SK-N-MC (cell line): ENCODE data around the gene SOS1.
"Not testable (repeated sequence)": the region's sequence is repeated elsewhere in the genome, so short reads cannot be mapped to it uniquely, and the experiment has no call there.

Experiments
- DNase-seq: peaks from one replicate; pipeline ENCODE4 v3.0.0-alpha.2; 2011; ENCODE audit warnings: low read depth, low spot score
- H3K27ac ChIP-seq: fragments of 200-600 bp; sonication (generic); 2 replicates; pipeline ENCODE4 v1.5.1; 2016; ENCODE audit warnings: mixed run types
- H3K36me3 ChIP-seq: fragments of 200-600 bp; sonication (generic); 2 replicates; pipeline ENCODE4 v1.6.1; 2017; ENCODE audit warnings: antibody characterized with exemption, low read length, mixed read lengths; ENCODE audit not compliant: insufficient read depth
- H3K4me3 ChIP-seq: fragments of 200-600 bp; sonication (generic); 2 replicates; pipeline ENCODE4 v1.5.1; 2016
- H3K9ac ChIP-seq: fragments of 200-600 bp; sonication (generic); 2 replicates; pipeline ENCODE4 v1.8.0; 2017; ENCODE audit warnings: mixed run types, mixed read lengths; ENCODE audit not compliant: insufficient read length
- H3K9me3 ChIP-seq: fragments of 200-600 bp; sonication (generic); 2 replicates; pipeline ENCODE4 v1.6.1; 2017; ENCODE audit warnings: low read depth, mild to moderate bottlenecking, antibody characterized with exemption, low read length, moderate library complexity, mixed read lengths
- EZH2 ChIP-seq: fragments of 200-600 bp; sonication (generic); IDR thresholded peaks from one replicate; pipeline ENCODE4 v1.6.1; 2017; ENCODE audit warnings: antibody characterized with exemption
- FOXP2 ChIP-seq: optimal IDR thresholded peaks from 2 replicates; pipeline ENCODE3; 2011; ENCODE audit warnings: mild to moderate bottlenecking, moderate library complexity; ENCODE audit not compliant: insufficient read depth; ENCODE audit errors: extremely low read length, control extremely low read depth
- POLR2AphosphoS5 ChIP-seq: IDR thresholded peaks from 2 replicates; pipeline ENCODE4 v1.6.1; 2012; ENCODE audit warnings: mild to moderate bottlenecking, low read depth, low read length, borderline replicate concordance

SOS1 gene

DNA sequence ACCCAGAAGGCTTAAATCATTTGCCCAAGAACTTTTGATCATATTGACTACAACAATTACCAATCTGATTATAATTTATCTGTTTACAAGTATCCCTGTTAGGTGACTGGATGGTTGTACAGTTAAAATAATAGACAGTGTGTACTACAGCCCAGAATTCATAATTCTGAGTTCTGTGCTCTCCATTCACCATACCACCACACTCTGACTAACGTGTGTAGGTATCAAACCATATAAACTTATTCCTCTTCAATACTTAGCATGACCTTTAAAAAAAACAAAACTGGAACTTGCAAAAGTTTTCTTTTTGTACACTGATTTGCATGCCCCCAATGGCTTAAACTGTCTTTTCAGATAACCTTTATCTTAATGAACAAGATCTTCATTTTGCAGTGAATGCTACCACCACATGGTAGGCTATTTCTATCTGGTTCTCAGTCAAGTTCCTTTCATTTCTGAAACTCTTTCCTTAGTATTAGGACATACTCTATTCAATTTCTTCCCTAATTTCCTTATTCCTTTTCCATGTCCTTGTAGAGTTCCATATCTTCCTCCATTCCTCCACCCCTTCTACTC is 50.9 kb downstream of the SOS1 start:
- no peaks in the 10 kb centered on the region for H3K9me3 ChIP-seq
- no peak for DNase-seq
- peaks cover 4% of the 10 kb centered on the region; the same call in 1 of the 2 replicates for H3K36me3 ChIP-seq
- H3K9ac ChIP-seq = no peak overlapping the region
- no peak for TF ChIP-seq EZH2
- TF ChIP-seq POLR2AphosphoS5 = no peak
- no peak for TF ChIP-seq FOXP2
- no peak overlapping the region for H3K4me3 ChIP-seq
- no peak overlapping the region for H3K27ac ChIP-seq

- Histone ChIP-seq H3K36me3 (peaks cover 4% of the 10 kb centered on the region; the same call in 1 of the 2 replicates), H3K9ac (no peak overlapping the region), H3K27ac (no peak overlapping the region), H3K4me3 (no peak overlapping the region), H3K9me3 (no peaks in the 10 kb centered on the region)
- TF ChIP-seq FOXP2 (no peak), POLR2AphosphoS5 (no peak), EZH2 (no peak)
- no peak for DNase-seq
Observed at GRCh38 chr2:39069136-39069515, 51.7 kb downstream of the SOS1 start.

DNA sequence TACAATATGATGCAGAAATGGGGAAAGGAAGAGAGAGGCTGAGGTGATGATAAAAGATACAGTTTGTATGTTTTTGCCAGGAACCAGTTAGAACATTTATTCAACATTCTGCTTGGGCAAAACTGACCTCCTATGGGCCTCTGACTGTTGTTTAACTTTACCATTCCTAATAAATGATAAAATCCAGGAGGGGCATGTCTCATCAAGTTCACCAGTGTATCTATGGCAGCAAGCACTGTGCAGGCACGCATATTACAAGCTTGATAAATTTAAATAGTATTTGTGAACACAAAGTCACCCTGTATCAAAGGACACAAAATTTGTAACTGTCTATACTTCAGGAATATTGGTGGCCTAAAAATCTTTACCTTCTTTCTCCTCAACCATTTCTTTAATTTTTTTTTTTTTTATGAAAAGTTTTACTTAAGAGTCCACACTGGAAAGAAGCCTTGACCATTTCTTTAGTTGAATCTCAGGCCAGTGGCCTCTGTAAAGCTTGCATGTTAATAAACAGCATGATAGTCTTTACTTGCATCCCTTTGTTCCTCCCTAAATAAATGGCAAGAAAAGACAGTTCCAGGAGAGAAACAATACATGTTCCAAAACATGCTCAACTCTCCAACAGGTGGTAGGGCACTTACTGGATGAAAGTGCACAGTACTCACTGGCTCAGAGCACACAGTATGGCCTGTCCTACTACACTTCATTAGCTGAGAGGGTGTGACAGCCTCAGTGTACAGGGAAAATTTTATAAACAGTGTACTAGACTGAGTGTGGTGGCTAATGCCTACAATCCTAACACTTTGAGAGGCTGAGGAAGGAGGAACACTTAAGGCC is 52.3 kb downstream of the SOS1 start:
- TF ChIP-seq FOXP2 (no peak), EZH2 (no peak), POLR2AphosphoS5 (no peak)
- Histone ChIP-seq H3K4me3 (no peak overlapping the region), H3K27ac (no peak overlapping the region), H3K9me3 (no peaks in the 10 kb centered on the region), H3K36me3 (peaks cover 4% of the 10 kb centered on the region; the same call in 1 of the 2 replicates), H3K9ac (no peak overlapping the region)
- no peak for DNase-seq

- H3K9me3 ChIP-seq = no peaks in the 10 kb centered on the region
- TF ChIP-seq FOXP2 = no peak
- no peak for TF ChIP-seq POLR2AphosphoS5
- no peak for TF ChIP-seq EZH2
- no peak overlapping the region for H3K9ac ChIP-seq
- H3K4me3 ChIP-seq = no peak overlapping the region
- H3K27ac ChIP-seq = no peak overlapping the region
- H3K36me3 ChIP-seq = peaks cover 4% of the 10 kb centered on the region; the same call in 1 of the 2 replicates
- DNase-seq = no peak
Observed at GRCh38 chr2:39065616-39066015, 55.2 kb downstream of the SOS1 start.

DNA sequence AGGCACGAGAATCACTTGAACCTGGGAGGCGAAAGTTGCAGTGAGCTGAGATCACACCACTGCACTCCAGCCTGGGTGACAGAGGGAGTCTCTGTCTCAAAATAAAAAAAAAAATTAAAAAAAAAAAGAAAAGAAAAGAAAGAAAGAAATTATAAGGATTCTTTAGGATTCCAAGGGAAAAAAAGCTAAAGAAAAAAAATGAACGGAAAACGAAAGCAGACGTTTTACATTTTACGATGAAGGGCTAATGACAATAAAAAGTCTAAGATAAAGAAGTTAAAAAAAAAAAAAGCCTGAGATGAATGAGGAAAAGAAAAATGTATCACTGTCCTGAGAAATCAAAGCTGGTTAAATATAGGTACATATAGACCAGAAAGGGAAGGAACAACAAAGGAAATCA is 58.5 kb downstream of the SOS1 start:
- Histone ChIP-seq H3K4me3 (no peak overlapping the region), H3K36me3 (peaks cover 4% of the 10 kb centered on the region; the same call in 1 of the 2 replicates), H3K9me3 (no peaks in the 10 kb centered on the region), H3K27ac (no peak overlapping the region), H3K9ac (no peak overlapping the region)
- DNase-seq = no peak
- no peak for TF ChIP-seq EZH2
- no peak for TF ChIP-seq POLR2AphosphoS5
- TF ChIP-seq FOXP2 = no peak

DNA sequence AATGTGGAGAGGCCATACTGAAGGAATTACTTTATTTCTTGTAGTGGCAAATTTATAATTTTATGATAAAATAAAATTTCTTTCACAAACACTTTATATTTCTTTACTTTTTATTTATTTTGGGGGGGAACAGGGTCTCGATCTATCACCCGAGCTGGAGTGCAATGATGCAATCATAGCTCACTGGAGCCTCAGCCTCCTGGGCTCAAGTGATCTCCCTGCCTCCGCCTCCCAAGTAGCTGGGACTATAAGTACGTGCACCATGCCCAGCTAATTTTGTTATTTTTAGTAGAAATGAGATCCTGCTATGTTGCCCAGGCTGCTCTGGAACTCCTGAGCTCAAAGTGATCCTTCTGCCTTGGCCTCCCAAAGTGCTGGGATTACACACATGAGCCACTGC is 59.6 kb downstream of the SOS1 start:
- H3K9me3 ChIP-seq = no peaks in the 10 kb centered on the region
- H3K27ac ChIP-seq = no peak overlapping the region; the same call in 1 of the 2 replicates
- no peak for TF ChIP-seq EZH2
- TF ChIP-seq FOXP2 = no peak
- TF ChIP-seq POLR2AphosphoS5 = no peak
- DNase-seq = no peak
- H3K9ac ChIP-seq = no peak overlapping the region
- peaks cover 4% of the 10 kb centered on the region for H3K36me3 ChIP-seq
- H3K4me3 ChIP-seq = no peak overlapping the region

GRCh38 chr2:39059366-39059952 is 61.4 kb downstream of the SOS1 start:
- Histone ChIP-seq H3K27ac (no peak overlapping the region), H3K36me3 (peaks cover 20% of the 10 kb centered on the region), H3K9ac (no peak overlapping the region), H3K4me3 (no peak overlapping the region), H3K9me3 (no peaks in the 10 kb centered on the region)
- peak; percentile 62 for DNase-seq
- TF ChIP-seq POLR2AphosphoS5 (no peak), FOXP2 (no peak), EZH2 (no peak)

GRCh38 chr2:39058101-39058500 is 62.8 kb downstream of the SOS1 start:
- DNase-seq = no peak
- H3K4me3 ChIP-seq = no peak overlapping the region
- no peak overlapping the region for H3K27ac ChIP-seq
- no peak overlapping the region for H3K9ac ChIP-seq
- peaks cover 32% of the 10 kb centered on the region for H3K36me3 ChIP-seq
- no peaks in the 10 kb centered on the region for H3K9me3 ChIP-seq
- no peak for TF ChIP-seq FOXP2
- TF ChIP-seq POLR2AphosphoS5 = no peak
- TF ChIP-seq EZH2 = no peak

DNA sequence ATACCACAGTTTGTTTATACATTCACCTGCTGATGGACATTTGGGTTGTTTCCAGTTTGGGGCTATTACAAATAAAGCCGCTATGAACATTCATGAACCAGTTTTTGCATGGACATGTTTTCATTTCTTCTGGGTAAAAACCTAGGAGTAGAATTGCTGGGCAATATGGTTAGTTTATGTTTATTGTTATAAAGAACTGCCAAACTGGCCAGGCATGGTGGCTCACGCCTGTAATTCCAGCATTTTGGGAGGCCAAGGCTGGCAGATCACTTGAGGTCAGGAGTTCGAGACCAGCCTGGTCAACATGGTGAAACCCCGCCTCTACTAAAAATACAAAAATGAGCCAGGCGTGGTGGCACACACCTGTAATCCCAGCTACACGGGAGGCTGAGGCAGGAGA is 68.2 kb downstream of the SOS1 start:
- DNase-seq, H3K4me3 ChIP-seq, H3K9me3 ChIP-seq, H3K27ac ChIP-seq, H3K9ac ChIP-seq: not testable (repeated sequence)
- peaks cover 49% of the 10 kb centered on the region for H3K36me3 ChIP-seq
